GM12878 (cell line): ENCODE data around the gene DNAH17. TPM values are rescaled to one million over a fixed set of nuclear protein-coding genes. Genes with fewer than 3 reads are reported as not detected.

ENCODE experiments used
- ATAC-seq: fragments of 200-7000 bp; cut with Tn5 transposase; 3 replicates; pipeline ENCODE4 v1.9.1; 2020; ENCODE audit warnings: mild to moderate bottlenecking, moderate library complexity
- BruUV-seq: library from RNA; stranded (reverse); fragments of 400-500 nt; replicated peaks from 2 replicates; lab custom pipeline; 2021; lab: Mats Ljungman, UMichigan
- CTCF ChIA-PET: fragments of 300-600 bp; sonication (Branson Sonifier 250); formaldehyde crosslinking; extraction: SDS; loops from one replicate; lab custom pipeline; 2021; ENCODE audit warnings: inconsistent platforms; lab: Yijun Ruan, JAX
- POLR2A ChIA-PET: fragments of 350-600 bp; formaldehyde crosslinking; extraction: SDS; loops from one replicate; lab custom pipeline; 2021; ENCODE audit warnings: inconsistent platforms; lab: Charles Lee
- RAD21 ChIA-PET: fragments of 300-600 bp; sonication (Branson Sonifier 250); formaldehyde crosslinking; loops from one replicate; lab custom pipeline; 2023; ENCODE audit warnings: antibody characterized with exemption; ENCODE audit not compliant: unreplicated experiment; lab: Charles Lee
- SMC1A ChIA-PET: fragments of 300-600 bp; sonication (Branson Sonifier 250); formaldehyde crosslinking; loops from one replicate; lab custom pipeline; 2023; ENCODE audit not compliant: unreplicated experiment, uncharacterized antibody; lab: Charles Lee
- DNase-seq: peaks from one replicate; pipeline ENCODE4 v3.0.0-alpha.2; 2011; ENCODE audit warnings: low read depth, low spot score
- FAIRE-seq: peaks from 3 replicates; lab custom pipeline; 2011; peaks lifted over from hg19 to GRCh38; lab: Jason Lieb, UNC
- H2AFZ ChIP-seq: 2 replicates; pipeline ENCODE4 v1.6.0; 2011; ENCODE audit warnings: low read depth, low read length, control low read depth; ENCODE audit not compliant: control insufficient read depth
- H3K27ac ChIP-seq: 2 replicates; pipeline ENCODE4 v1.5.1; 2011; ENCODE audit warnings: control low read depth; ENCODE audit not compliant: control insufficient read depth, insufficient read depth
- H3K27me3 ChIP-seq, 2 experiments: replicated peaks in 1 of 2; 2 replicates each; pipeline versions ENCODE4 v1.6.0 to v1.6.1; 2011; ENCODE audit warnings: low read length in 1 of 2; ENCODE audit not compliant: control insufficient read depth in 2 of 2, insufficient read depth in 2 of 2
- H3K36me3 ChIP-seq, 2 experiments: 2 replicates each; pipeline ENCODE4 v1.5.1; 2011; ENCODE audit warnings: low read length in 1 of 2; ENCODE audit not compliant: control insufficient read depth in 2 of 2, insufficient read depth in 2 of 2
- H3K4me1 ChIP-seq: 2 replicates; pipeline ENCODE4 v1.6.1; 2011; ENCODE audit warnings: mild to moderate bottlenecking, low read length, moderate library complexity, mixed read lengths; ENCODE audit not compliant: control insufficient read depth, insufficient read depth
- H3K4me2 ChIP-seq: 2 replicates; pipeline ENCODE4 v1.6.0; 2011; ENCODE audit warnings: control low read depth; ENCODE audit not compliant: control insufficient read depth, insufficient read depth
- H3K4me3 ChIP-seq: fragments of 200-600 bp; sonication (generic); 2 replicates; pipeline ENCODE4 v1.5.1; 2016
- H3K79me2 ChIP-seq: 2 replicates; pipeline ENCODE4 v1.6.0; 2011; ENCODE audit warnings: low read length; ENCODE audit not compliant: control insufficient read depth, insufficient read depth
- H3K9ac ChIP-seq: 2 replicates; pipeline ENCODE4 v1.8.0; 2011; ENCODE audit warnings: low read length, control low read depth, mixed read lengths; ENCODE audit not compliant: control insufficient read depth, insufficient read depth
- H3K9me3 ChIP-seq: replicated peaks from 3 replicates; pipeline ENCODE4 v1.5.1; 2011; ENCODE audit warnings: mild to moderate bottlenecking, low read length; ENCODE audit not compliant: control insufficient read depth, insufficient read depth
- H4K20me1 ChIP-seq: 2 replicates; pipeline ENCODE4 v1.6.0; 2011; ENCODE audit not compliant: control insufficient read depth, insufficient read depth
- BMI1 ChIP-seq: fragments of 450-650 bp; IDR thresholded peaks from 2 replicates; pipeline ENCODE4 v1.6.1; 2016; ENCODE audit warnings: mild to moderate bottlenecking, moderate library complexity, borderline replicate concordance
- HDGF ChIP-seq: fragments of 450-650 bp; IDR thresholded peaks from 2 replicates; pipeline ENCODE4 v1.6.1; 2016; ENCODE audit warnings: antibody characterized with exemption
- NR2C1 ChIP-seq: fragments of 450-650 bp; IDR thresholded peaks from 2 replicates; pipeline ENCODE4 v1.6.1; 2017; ENCODE audit warnings: antibody characterized with exemption, mild to moderate bottlenecking, moderate library complexity
- POLR2AphosphoS2 ChIP-seq: IDR thresholded peaks from 2 replicates; pipeline ENCODE4 v1.6.1; 2011; ENCODE audit warnings: low read depth, mild to moderate bottlenecking, low read length, improper control_type of control experiment, moderate library complexity
- SIN3A ChIP-seq: IDR thresholded peaks from 2 replicates; pipeline ENCODE4 v1.6.1; 2012; ENCODE audit warnings: low read depth, low read length, improper control_type of control experiment
- WGBS: methylation state at CpG from one replicate; pipeline ENCODE4 v1.1.6; 2016; ENCODE audit warnings: low lambda C conversion rate; ENCODE audit not compliant: insufficient replicate concordance, insufficient coverage; ENCODE audit errors: missing lambda C conversion rate; 5-methylcytosine and 5-hydroxymethylcytosine counted together
- in situ Hi-C: fragments of 300-500 bp; cut with MboI; formaldehyde crosslinking; loops from 9 replicates; pipeline ENCODE4 v1.14.3; 2018; ENCODE audit warnings: mixed read lengths
- intact Hi-C: fragments of 100-400 bp; cut with micrococcal nuclease; formaldehyde crosslinking; loops from one replicate; pipeline ENCODE4 v1.14.2; 2022; ENCODE audit not compliant: unreplicated experiment
- polyA plus RNA-seq, 11 experiments: library from polyadenylated mRNA; depleted of rRNA in 4 of 11; unstranded in 6 of 11; stranded (reverse) in 5 of 11; fragments of >200 nt; fragmentation: Nextera tagmentation in 4 of 11; fragmentation: Illumina TruSeq in 1 of 11; extraction: Ambion mirVana in 4 of 11; extraction: Trizol in 1 of 11; gene quantifications; 1 replicate in 1 of 11; 2 replicates in 10 of 11; pipeline versions ENCODE4 v1.2.1 to v1.2.3, GENCODE V29; 2011 to 2016; ENCODE audit warnings: inconsistent platforms in 2 of 11, missing spikeins in 2 of 11, low read depth in 1 of 11
- total RNA-seq, 4 experiments: library from RNA; depleted of rRNA in 3 of 4; stranded (reverse); fragments of >200 nt in 3 of 4; fragmentation: Illumina TruSeq in 1 of 4; extraction: Trizol in 1 of 4; gene quantifications; 2 replicates each; pipeline versions ENCODE4 v1.2.1 to v1.2.3, GENCODE V29; 2013 to 2021
- TF ChIP-seq, protein P1 (sequence below): fragments of 450-650 bp; IDR thresholded peaks from 2 replicates; pipeline ENCODE4 v1.6.1; 2014; ENCODE audit warnings: mild to moderate bottlenecking
- TF ChIP-seq, protein P2 (sequence below): fragments of 450-650 bp; formaldehyde crosslinking; IDR thresholded peaks from 2 replicates; pipeline ENCODE4 v1.4.0; 2020; ENCODE audit warnings: mild to moderate bottlenecking, moderate library complexity

Gene DNAH17
- total and polyA plus RNA-seq, 10 of the 15 experiments (the other 5 are each of a cell fraction or from before 2014, with no cell fraction given) = 0.16 to 2.9 (median 0.56) TPM

DNA sequence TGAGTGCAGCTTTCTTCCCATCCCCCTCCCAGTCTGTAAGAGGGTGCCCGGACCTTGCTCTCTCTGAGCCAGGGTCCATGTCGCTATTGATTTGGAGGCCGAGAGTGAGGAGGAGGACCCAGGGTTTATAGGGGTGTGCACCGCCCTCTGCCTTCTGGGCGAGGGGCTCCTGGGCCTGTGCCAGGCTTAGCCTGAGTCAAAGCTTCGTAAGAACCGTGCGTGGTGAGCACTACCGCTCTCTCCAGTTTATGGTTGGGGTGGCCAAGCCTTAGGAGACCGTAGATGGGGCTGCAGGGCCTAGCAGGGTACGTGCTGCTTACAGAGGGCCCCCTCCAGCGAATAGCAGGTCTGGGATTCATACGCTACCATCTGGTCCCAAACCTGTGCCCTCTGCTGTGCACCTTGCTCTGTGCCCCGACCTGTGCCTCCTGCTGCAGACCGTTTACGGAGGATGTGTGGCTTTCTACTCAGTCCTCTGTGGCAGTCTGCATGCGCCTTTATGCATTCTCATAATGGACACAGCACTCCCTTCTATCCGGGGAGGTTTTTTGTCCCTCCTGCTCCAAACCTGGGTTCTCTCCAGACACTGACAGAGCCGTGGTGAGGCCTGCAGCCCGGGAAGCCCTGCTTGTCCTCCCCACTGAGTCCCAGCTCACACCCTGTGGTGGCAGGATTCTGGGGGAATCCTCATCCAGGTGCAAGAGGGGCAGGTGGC lies 144.0 kb downstream of the DNAH17 start:
- WGBS = 66% methylated on average over 20 of the region's 20 CpGs
- Histone ChIP-seq H3K9me3 (no peaks in the 10 kb centered on the region), H2AFZ (no peak overlapping the region), H3K27ac (no peak overlapping the region), H4K20me1 (no peaks in the 10 kb centered on the region), H3K36me3 (peaks cover 0 to 4% of the 10 kb centered on the region in 2 experiments; a peak in 3 of 4 replicates), H3K4me3 (no peak overlapping the region), H3K9ac (no peak overlapping the region)
- FAIRE-seq (no peak), DNase-seq (no peak)
- ChIA-PET RAD21 (interaction anchor here (1.1 kb wide), 1 partner anchor 11 kb away, joined by 3 read pairs; no protein-coding TSS in a partner anchor), SMC1A (interaction anchor here (1.3 kb wide), 1 partner anchor 348 kb away, joined by 3 read pairs; no protein-coding TSS in a partner anchor), POLR2A (no interaction called here)
- in situ Hi-C loops = no loop called here
- TF ChIP-seq NR2C1 (no peak), BMI1 (no peak)
- TF ChIP-seq, all 136 proteins: peak for 0
- no TSS peak for BruUV-seq
- CTCF ChIA-PET = no interaction called here
- ATAC-seq = no peak
- H3K4me2 ChIP-seq = no peak overlapping the region
- H3K4me1 ChIP-seq = no peaks in the 10 kb centered on the region
- no peaks in the 10 kb centered on the region for H3K79me2 ChIP-seq
- H3K27me3 ChIP-seq = no peaks in the 10 kb centered on the region
- intact Hi-C loops = no loop called here

DNA sequence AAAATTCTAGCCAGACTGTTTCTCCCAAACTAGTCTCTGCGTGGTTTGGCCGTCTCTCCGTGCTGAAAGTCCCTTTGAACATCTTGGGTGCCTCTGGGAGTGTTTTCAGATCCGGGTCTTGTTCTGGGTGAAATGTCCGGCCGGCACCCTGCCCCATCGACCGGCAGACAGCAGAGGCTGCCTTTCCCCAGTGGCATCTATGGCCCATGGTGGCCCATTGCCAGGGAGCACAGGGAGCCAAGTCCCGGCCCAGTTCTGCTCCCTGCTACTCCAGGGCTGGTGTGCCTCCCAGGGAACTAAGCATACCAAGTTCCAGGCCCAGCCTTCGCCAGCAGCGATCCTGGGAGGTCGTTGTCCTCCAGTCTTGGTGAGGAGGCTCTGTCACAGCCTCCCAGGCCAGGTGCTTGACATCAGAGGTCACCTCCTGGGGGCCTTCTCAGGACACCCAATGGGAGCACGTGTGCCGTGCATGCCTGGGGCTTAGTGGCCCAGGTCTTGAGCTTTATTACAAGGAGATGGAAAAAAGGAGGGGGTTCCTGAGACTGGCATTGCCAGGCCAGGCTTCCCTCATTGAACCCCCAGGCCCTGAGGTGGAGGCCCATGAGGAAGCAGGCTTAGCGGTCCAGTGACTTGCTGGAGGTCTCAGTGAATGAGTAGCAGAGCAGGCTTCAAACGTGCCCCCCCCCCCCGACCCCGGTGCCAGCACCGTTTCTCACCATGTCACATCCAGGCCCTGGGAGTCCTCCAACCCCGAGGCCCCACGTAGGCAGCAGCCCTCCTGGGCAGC lies 144.8 kb downstream of the DNAH17 start:
- 57% methylated on average over 21 of the region's 21 CpGs for WGBS
- CTCF ChIA-PET = no interaction called here
- RAD21 ChIA-PET = interaction anchor here (1.1 kb wide), 1 partner anchor 11 kb away, joined by 3 read pairs; no protein-coding TSS in a partner anchor
- FAIRE-seq (no peak), ATAC-seq (no peak), DNase-seq (no peak)
- no peak overlapping the region for H3K4me3 ChIP-seq
- H3K27ac ChIP-seq = no peak overlapping the region
- intact Hi-C loops = no loop called here
- H3K9me3 ChIP-seq = no peaks in the 10 kb centered on the region
- peaks cover 0 to 4% of the 10 kb centered on the region in 2 experiments; a peak in 3 of 4 replicates for H3K36me3 ChIP-seq
- H4K20me1 ChIP-seq = no peaks in the 10 kb centered on the region
- no peaks in the 10 kb centered on the region for H3K27me3 ChIP-seq
- no peak overlapping the region for H2AFZ ChIP-seq
- no TSS peak for BruUV-seq
- H3K4me1 ChIP-seq = no peaks in the 10 kb centered on the region
- in situ Hi-C loops = no loop called here
- SMC1A ChIA-PET = interaction anchor here (1.3 kb wide), 1 partner anchor 347 kb away, joined by 3 read pairs; no protein-coding TSS in a partner anchor
- H3K4me2 ChIP-seq = no peak overlapping the region
- POLR2A ChIA-PET = no interaction called here
- H3K9ac ChIP-seq = no peak overlapping the region
- no peaks in the 10 kb centered on the region for H3K79me2 ChIP-seq
- TF ChIP-seq, protein P1, sequence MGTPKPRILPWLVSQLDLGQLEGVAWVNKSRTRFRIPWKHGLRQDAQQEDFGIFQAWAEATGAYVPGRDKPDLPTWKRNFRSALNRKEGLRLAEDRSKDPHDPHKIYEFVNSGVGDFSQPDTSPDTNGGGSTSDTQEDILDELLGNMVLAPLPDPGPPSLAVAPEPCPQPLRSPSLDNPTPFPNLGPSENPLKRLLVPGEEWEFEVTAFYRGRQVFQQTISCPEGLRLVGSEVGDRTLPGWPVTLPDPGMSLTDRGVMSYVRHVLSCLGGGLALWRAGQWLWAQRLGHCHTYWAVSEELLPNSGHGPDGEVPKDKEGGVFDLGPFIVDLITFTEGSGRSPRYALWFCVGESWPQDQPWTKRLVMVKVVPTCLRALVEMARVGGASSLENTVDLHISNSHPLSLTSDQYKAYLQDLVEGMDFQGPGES = no peak
- TF ChIP-seq SIN3A (no peak), HDGF (no peak), POLR2AphosphoS2 (no peak)
- TF ChIP-seq, protein P2, sequence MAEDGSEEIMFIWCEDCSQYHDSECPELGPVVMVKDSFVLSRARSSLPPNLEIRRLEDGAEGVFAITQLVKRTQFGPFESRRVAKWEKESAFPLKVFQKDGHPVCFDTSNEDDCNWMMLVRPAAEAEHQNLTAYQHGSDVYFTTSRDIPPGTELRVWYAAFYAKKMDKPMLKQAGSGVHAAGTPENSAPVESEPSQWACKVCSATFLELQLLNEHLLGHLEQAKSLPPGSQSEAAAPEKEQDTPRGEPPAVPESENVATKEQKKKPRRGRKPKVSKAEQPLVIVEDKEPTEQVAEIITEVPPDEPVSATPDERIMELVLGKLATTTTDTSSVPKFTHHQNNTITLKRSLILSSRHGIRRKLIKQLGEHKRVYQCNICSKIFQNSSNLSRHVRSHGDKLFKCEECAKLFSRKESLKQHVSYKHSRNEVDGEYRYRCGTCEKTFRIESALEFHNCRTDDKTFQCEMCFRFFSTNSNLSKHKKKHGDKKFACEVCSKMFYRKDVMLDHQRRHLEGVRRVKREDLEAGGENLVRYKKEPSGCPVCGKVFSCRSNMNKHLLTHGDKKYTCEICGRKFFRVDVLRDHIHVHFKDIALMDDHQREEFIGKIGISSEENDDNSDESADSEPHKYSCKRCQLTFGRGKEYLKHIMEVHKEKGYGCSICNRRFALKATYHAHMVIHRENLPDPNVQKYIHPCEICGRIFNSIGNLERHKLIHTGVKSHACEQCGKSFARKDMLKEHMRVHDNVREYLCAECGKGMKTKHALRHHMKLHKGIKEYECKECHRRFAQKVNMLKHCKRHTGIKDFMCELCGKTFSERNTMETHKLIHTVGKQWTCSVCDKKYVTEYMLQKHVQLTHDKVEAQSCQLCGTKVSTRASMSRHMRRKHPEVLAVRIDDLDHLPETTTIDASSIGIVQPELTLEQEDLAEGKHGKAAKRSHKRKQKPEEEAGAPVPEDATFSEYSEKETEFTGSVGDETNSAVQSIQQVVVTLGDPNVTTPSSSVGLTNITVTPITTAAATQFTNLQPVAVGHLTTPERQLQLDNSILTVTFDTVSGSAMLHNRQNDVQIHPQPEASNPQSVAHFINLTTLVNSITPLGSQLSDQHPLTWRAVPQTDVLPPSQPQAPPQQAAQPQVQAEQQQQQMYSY (CRISPR knock-in tag) = no peak
